ENCODE measurements around the gene PCGF3.

DNA sequence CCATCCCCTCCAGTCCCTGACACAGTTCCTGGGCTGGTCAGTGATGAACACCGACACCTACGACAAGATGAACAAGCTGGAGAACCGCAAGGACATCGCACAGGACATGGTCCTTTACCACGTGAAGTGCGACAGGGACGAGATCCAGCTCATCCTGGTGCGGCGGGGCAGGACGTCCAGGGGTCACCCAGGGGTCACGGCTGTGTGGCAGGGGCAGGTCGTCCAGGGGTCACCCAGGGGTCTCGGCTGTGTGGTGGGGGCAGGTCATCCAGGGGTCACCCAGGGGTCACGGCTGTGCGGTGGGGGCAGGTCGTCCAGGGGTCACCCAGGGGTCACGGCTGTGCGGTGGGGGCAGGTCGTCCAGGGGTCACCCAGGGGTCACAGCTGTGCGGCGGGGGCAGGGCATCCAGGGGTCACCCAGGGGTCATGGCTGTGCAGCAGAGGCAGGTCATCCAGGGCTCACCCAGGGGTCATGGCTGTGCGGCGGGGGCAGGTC is 48.2 kb upstream of the PCGF3 start:
- TF ChIP-seq, protein P1, sequence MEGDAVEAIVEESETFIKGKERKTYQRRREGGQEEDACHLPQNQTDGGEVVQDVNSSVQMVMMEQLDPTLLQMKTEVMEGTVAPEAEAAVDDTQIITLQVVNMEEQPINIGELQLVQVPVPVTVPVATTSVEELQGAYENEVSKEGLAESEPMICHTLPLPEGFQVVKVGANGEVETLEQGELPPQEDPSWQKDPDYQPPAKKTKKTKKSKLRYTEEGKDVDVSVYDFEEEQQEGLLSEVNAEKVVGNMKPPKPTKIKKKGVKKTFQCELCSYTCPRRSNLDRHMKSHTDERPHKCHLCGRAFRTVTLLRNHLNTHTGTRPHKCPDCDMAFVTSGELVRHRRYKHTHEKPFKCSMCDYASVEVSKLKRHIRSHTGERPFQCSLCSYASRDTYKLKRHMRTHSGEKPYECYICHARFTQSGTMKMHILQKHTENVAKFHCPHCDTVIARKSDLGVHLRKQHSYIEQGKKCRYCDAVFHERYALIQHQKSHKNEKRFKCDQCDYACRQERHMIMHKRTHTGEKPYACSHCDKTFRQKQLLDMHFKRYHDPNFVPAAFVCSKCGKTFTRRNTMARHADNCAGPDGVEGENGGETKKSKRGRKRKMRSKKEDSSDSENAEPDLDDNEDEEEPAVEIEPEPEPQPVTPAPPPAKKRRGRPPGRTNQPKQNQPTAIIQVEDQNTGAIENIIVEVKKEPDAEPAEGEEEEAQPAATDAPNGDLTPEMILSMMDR (IDR thresholded peaks at IDR 0.05): no peak
- TF ChIP-seq POLR2A (IDR thresholded peaks at IDR 0.05): no peak
